Heart left ventricle (tissue), 13 donors: ENCODE results near the gene ZBTB7B.

Source experiments
- CTCF ChIP-seq, 12 donors: fragments of 200-600 bp; sonication (generic) in 4 of 12; IDR thresholded peaks; one replicate each; pipeline versions ENCODE4 v1.5.0 to v1.8.0; 2018 to 2022; ENCODE audit warnings: antibody characterized with exemption in 12 of 12, mild to moderate bottlenecking in 5 of 12
- POLR2A ChIP-seq, 2 donors: fragments of 450-650 bp; IDR thresholded peaks; one replicate each; pipeline ENCODE4 v1.6.1; 2017; ENCODE audit warnings: antibody characterized with exemption in 2 of 2, mild to moderate bottlenecking in 2 of 2, moderate library complexity in 2 of 2
- donor health status: ischemic (EF 13 %, LVEDD 7.1; RV severe dilation, severe dysfunction).
- donor health status: DM: no; HTN: yes; CAD: no.
- donor health status: DM: no; HTN: no; CAD: no.
- donor health status: ischemic (EF 25% LVEDD 6.9; RV normal size, moderate dysfunction).
- donor health status: ischemic (EF 25% LVEDD 5.7; RV mildly dilated, moderate dysfunction).
- donor health status: ischemic (EF 35%, LVEDD 5.7; RV mildly dilated, moderate dysfunction).
- donor health status: nonischemic (EF 11% LVEDD 7.7; RV severe dilation, severe dysfunction).
- donor health status: DM: yes; HTN: yes; CAD: no.
- donor health status: PGD.
- donor health status: ischemic (EF 29% LVEDD 5.4; RV normal size, mild dysfunction).
- donor health status: nonischemic (EF 23%, LVEDD 6.1; RV moderate dilation, normal function).

- TF ChIP-seq CTCF (IDR thresholded peaks at IDR 0.05) (no peak), POLR2A (IDR thresholded peaks at IDR 0.05) (no peak)
Measured at GRCh38 chr1:155002464-155003226, at the start of gene ZBTB7B.
